ENCODE results near the gene CMAS. TPM values are rescaled to one million over a fixed set of nuclear protein-coding genes. Genes with fewer than 3 reads are reported as not detected.

The CMAS gene
- total RNA-seq, 1 donor = 25.0 TPM

DNA sequence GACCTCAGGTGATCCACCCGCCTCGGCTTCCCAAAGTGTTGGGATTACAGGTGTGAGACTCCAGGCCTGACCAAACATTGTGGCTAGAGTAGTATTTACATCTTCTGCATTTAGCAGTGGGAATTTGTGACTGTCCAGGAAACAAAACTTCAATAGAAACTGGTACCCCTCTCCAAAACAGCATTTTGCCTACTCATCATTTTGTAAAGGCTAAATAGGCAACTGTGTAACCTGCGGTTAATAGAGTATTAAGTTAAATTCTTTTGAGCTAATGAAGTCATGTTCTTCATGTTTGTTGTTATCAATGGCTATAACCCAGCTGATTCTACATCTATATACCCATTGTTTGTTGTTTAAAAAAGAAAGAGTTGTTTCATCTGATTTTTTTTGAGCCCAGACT is 8.1 kb downstream of the CMAS start:
- TF ChIP-seq, protein P1, sequence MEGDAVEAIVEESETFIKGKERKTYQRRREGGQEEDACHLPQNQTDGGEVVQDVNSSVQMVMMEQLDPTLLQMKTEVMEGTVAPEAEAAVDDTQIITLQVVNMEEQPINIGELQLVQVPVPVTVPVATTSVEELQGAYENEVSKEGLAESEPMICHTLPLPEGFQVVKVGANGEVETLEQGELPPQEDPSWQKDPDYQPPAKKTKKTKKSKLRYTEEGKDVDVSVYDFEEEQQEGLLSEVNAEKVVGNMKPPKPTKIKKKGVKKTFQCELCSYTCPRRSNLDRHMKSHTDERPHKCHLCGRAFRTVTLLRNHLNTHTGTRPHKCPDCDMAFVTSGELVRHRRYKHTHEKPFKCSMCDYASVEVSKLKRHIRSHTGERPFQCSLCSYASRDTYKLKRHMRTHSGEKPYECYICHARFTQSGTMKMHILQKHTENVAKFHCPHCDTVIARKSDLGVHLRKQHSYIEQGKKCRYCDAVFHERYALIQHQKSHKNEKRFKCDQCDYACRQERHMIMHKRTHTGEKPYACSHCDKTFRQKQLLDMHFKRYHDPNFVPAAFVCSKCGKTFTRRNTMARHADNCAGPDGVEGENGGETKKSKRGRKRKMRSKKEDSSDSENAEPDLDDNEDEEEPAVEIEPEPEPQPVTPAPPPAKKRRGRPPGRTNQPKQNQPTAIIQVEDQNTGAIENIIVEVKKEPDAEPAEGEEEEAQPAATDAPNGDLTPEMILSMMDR (IDR thresholded peaks at IDR 0.05; ENCODE audit: insufficient read depth, low read length) = no peak
- no peak for DNase-seq (ENCODE audit: low read depth)
- H3K4me3 ChIP-seq (ENCODE audit: low read depth, low read length) = no peak overlapping the region

DNA sequence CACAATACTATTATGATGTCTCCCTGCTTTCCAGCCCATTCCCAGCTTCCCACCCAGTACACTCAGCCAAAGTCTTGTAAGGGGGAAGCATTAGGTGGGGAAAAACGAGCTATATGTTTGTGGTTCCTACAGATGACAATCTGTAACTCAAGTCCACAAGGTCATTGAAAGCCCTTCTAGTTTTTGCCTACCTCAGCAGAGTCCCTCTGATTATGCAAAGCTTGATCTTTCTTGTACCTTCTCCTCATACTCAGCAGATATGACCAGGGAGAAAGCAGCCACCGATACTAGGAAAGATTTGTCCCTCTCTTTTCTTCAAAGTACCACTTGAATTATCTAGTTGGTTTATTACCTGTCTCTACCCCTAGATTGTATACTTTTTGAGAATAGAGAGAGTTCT is 10.6 kb downstream of the CMAS start:
- TF ChIP-seq, protein P1 (IDR thresholded peaks at IDR 0.05; ENCODE audit: insufficient read depth, low read length) = no peak
- no peak for DNase-seq (ENCODE audit: low read depth)
- no peak overlapping the region for H3K4me3 ChIP-seq (ENCODE audit: low read depth, low read length)

DNA sequence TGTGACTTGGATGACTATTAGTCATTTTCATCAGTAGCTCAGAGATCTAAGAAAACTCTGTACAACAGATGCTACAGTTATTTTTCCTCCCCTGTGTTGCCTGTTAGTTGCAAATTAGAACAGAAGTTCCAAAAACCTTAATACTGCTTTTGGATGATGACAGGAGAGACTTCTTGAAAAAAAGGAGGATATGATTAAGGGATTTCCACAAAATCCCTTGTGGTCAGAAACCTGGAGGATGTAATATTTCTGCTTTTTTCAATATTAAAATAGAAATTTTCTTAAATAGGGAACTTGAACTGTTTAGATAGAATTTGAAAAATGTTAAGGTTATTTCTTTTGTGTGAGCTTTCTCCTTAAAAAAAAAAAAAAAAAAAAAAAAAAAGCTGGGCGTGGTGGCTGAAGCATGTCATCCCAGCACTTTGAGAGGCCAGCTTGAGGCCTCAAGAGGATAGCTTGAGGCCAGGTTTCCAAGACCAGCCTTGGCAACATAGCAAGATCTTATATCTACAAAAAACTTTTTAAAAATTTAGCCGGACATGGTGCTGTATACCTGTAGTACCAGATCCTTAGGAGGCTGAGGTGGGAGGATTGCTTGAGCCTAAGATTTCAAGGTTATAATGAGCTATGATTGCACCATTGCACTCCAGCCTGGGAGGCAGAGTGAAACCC is 14.1 kb downstream of the CMAS start:
- TF ChIP-seq, protein P1 (IDR thresholded peaks at IDR 0.05; ENCODE audit: insufficient read depth, low read length) = no peak
- no peak for DNase-seq (ENCODE audit: low read depth)
- no peak overlapping the region for H3K4me3 ChIP-seq (ENCODE audit: low read depth, low read length)

DNA sequence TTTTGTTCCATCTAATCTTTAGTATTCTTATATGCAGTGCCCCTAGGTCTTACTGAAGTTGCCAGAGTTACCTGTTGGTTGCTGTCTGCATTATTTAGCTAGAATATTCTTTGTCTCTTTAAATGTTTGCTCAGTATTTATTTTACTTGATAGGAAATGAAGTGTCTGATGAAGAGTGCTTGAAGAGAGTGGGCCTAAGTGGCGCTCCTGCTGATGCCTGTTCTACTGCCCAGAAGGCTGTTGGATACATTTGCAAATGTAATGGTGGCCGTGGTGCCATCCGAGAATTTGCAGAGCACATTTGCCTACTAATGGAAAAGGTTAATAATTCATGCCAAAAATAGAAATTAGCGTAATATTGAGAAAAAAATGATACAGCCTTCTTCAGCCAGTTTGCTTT is 18.9 kb downstream of the CMAS start:
- TF ChIP-seq, protein P1 (IDR thresholded peaks at IDR 0.05; ENCODE audit: insufficient read depth, low read length) = no peak
- H3K4me3 ChIP-seq (ENCODE audit: low read depth, low read length) = no peak overlapping the region
- DNase-seq (ENCODE audit: low read depth) = no peak

DNA sequence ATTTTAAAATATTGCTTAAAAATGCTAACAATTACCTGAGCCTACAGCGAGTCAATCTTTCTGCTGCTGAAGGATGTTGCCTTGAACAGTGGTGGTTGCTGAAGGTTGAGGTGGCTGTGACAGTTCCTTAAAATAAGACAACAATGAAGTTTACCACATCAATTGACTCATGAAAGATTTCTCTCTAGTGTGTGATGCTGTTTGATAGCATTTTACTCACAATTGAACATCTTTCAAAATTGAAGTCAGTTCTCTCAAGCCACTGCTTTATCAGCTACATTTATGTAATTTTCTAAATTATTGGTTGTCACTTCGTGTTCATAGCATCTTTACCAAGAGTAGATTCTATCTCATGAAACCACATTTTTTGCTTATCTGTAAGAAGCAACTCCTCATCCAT is 20.3 kb downstream of the CMAS start:
- DNase-seq (ENCODE audit: low read depth) = no peak
- no peak overlapping the region for H3K4me3 ChIP-seq (ENCODE audit: low read depth, low read length)
- TF ChIP-seq, protein P1 (IDR thresholded peaks at IDR 0.05; ENCODE audit: insufficient read depth, low read length) = no peak

DNA sequence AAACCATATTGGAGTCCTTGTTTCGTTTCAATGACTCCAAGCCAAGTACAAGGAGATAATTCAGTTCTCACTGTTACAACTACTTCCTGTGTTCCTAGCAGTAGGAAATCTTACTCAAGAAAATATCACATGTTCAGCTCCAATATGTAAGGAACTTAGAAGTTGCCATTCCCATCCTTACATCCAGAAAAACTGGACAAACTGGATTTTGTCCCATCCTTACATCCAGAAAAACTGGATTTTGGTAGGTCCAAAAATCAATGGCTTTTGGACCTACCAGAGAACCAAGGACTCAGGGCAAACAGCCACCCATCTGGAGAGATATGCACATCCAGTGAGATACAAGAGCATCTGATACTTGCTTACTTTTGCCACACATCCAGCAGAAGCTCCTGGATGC is 23.8 kb downstream of the CMAS start:
- TF ChIP-seq, protein P1 (IDR thresholded peaks at IDR 0.05; ENCODE audit: insufficient read depth, low read length) = no peak
- no peak for DNase-seq (ENCODE audit: low read depth)
- no peak overlapping the region for H3K4me3 ChIP-seq (ENCODE audit: low read depth, low read length)

DNA sequence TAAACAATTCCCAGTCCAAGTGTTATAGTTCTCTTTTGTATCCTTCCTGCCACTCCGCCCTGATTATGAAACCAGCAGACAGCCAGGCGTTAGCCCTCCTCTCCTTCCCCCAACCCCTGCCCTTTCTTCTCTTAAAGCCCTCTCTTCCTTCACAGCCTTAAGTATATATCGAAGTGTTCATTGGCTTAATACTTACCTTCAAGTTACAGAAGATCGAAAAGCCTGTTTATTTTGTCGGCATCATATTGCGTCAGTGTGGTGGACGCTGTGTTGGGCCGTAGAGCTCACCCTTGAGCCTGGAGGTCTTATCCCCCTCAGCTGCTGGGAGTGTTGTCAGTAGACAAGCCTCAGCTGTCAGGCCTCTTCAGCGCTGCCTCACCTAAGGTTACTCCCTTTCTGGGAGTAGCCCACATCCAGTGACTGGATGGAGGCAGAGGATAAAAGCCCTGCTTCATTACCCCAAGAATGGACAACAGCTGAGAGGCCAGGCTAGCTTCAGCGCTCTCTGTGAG is 36.2 kb downstream of the CMAS start:
- TF ChIP-seq, protein P1 (IDR thresholded peaks at IDR 0.05; ENCODE audit: insufficient read depth, low read length) = no peak
- H3K4me3 ChIP-seq (ENCODE audit: low read depth, low read length) = no peak overlapping the region
- no peak for DNase-seq (ENCODE audit: low read depth)

Data from fibroblast of the aortic adventitia (primary cell).